GM19372 (cell line): ENCODE measurements around the gene EDN1.
"Not testable (repeated sequence)": the region's sequence is repeated elsewhere in the genome, so short reads cannot be mapped to it uniquely, and the experiment has no call there.

Experiments used
- ATAC-seq: cut with Tn5 transposase; IDR thresholded peaks from one replicate; pipeline ENCODE4 v1.9.1; 2021; ENCODE audit warnings: mild to moderate bottlenecking, low read depth, moderate library complexity; ENCODE audit not compliant: unreplicated experiment

EDN1 gene

DNA sequence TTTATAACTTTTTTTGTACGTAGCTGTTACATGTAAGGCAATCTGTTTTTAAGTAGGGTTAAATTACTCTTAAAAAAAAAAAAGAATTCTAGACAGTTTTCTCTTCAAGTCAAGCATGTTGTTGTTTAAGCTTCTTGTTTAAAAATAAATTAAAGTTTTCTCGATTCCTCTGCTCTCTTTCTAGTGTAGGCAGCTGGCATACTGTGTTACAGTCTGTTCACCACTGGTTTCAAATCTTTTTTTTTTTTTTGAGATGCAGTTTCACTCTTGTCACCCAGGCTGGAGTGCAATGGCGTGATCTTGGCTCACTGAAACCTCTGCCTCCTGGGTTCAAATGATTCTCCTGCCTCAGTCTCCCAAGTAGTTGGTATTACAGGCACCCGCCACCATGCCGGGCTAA is 29.9 kb downstream of the EDN1 start:
- not testable (repeated sequence) for ATAC-seq

DNA sequence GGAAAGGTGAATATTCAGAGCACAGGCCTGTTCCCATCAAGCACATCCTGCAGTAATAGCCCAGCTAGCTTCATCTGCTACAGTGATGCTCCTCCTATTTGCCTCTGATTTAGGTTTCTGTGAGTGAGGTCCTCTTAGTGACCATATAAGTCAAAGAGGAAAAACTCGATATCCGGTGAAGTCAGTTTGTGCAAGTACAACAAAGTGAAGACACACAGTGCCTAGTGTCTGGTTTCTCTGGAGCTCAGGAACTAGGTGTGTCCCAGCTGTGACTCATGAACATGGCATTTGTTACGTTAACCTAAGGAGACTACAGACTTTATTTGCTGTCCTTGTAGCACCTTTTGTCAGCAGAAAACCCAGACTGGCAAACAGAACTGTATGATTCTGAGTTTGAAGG is 33.9 kb downstream of the EDN1 start:
- ATAC-seq, result no peak

DNA sequence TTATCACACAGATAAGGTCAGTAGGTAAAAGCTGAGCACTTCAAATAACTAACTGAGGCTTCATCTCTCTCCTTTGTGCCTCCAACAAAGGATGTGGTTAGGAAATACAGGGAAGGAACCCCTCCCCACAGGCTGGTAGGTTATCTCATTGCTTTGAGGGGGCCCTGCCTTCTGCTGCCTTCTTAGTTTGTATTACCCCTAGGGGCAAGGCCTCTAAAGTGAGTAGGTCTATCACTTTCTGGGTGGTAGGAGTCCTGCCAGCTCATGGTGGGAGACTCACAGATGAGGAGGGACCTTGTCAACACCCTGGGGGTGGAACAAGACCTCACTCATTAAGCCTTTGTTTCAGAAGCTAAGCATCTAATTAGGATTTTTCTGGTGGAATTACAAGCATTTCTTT is 34.6 kb downstream of the EDN1 start:
- ATAC-seq, result no peak

DNA sequence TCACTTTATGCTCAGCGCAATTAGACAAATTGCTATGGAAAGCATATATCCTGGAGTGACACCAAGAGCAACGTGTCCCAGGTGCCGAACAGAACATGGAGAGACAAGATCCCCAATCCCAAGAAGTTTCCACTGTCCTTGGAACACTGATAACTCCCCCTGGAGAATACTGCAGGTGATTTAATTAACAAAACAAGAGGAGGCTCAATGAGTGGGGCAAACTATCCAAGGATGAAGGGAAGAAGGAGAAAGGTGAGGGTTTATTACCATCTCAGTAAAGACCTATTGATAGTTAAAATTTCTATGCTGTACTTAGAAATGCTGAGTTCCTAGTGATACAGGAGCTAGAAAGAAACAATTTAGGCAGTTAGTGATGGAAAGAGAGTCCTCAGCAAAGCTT is 35.7 kb downstream of the EDN1 start:
- ATAC-seq, result no peak

DNA sequence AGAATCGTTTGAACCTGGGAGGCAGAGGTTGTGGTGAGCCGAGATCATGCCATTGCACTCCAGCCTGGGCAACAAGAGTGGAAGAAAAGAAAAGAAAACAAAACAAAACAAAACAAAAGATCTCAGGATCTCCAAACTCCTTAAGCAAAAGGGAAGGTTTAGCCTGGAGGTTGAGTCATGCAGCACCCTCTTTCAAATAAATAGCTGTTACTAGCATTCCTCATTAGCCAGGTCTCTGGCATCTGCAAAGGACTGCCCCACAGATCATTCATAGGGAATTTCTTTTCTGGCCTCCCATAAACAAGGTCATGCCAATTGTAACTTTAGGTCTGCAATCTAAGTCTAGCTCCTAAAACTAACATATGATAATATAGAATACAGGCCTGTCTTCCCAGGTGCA is 37.2 kb downstream of the EDN1 start:
- no peak for ATAC-seq

DNA sequence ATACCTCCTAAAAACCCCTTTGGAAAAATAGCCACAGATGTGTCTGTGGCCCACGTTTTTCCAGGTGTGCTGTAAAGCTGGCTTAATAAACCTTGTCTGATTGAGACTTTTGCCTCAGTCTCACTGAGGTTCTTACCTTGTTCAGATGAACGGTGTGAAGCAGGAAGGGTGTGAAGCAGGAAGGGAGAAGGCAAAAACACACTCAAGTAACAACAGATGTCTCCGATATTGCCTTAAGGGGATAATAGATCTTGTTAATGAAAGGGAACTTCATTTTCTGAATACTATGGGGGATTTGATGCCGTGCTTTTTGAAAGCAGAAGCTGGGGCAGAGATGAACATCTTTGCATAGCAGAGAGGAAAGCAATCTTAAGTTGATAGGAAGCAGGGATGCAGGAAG is 37.8 kb downstream of the EDN1 start:
- no peak for ATAC-seq

DNA sequence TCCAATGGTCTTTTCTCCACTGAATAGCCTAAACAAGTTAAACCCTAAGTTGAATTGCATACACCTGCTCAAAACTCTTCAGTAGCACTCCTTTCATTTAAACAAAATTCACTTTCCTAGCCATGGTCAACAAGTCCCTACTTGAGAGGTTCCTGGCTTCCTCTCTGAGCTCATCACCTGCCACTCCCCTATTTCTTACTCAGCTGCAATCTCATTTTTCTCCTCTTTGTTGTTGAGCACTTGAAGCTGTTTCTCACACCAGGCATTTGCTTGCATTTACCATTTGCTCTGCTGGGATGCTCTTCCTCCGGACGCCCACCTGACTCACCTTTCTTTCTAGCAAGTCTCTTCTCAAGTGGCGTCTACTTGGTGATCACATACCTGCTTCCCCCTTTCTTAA is 38.5 kb downstream of the EDN1 start:
- no peak for ATAC-seq

DNA sequence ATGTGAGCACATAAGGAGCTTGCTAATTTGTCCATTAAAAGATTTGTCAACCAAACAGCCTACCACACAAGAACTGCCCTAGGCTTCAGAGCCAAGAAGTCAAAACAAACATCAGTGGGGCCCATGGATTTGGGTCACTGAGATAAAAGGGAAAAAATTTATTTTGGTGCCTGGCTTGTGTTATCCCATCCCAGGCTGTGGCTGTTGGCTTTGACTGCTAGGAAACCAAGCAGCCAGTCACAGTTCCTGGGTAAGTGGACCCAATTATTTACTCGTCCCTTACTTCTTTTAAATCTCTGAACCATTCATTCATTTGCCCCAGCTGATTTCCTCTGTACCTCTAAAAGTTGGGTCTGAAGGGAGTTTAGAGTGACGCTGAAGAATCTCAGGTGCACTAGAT is 41.3 kb downstream of the EDN1 start:
- no peak for ATAC-seq

DNA sequence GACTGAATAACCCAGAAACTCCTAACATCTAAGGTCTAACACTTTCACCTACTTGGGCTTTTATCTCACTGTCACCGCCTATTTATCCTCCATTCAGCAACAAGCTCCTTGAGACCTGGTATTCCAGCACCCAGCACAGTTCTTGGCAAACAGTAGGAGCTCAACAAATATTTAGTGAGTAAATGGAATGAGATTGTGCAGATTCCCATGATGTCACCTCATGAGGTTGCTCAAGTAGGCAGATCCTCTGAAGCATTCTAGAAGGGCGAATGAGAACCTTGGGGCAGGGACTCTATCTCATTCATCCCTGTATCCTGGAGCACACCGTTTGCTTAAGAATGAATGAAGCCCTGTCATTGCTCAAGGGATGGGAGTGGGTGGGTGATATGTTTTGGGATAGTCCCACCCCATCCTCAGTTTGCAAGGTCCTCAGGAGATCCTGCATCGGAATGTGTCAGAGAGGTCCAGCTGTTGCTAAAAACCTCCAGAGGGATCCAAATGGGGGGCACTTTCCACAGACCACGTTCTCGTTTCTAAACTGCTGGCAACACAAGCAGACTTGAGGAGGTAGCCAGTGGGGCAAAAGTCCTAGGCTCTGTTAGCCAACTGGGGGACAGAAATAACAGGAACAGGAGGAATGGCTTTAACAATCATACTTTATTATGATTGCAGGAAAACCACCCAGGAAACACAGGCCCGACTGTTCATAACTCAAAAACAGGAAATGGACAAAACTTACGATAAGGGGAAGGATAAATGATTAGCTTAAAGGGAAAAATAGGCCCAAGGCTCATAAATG is 42.0 kb downstream of the EDN1 start:
- no peak for ATAC-seq

DNA sequence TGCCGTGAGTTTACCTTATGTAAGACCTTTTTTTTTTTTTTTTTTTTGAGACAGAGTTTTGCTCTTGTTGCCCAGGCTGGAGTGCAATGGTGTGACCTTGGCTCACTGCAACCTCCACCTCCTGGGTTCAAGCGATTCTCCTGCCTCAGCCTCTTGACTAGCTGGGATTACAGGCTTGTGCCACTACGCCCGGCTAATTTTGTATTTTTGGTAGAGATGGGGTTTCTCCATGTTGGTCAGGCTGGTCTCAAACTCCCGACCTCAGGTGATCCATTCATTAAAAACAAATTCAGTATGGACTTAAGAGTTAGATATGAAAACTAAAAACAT is 42.6 kb downstream of the EDN1 start:
- not testable (repeated sequence) for ATAC-seq

DNA sequence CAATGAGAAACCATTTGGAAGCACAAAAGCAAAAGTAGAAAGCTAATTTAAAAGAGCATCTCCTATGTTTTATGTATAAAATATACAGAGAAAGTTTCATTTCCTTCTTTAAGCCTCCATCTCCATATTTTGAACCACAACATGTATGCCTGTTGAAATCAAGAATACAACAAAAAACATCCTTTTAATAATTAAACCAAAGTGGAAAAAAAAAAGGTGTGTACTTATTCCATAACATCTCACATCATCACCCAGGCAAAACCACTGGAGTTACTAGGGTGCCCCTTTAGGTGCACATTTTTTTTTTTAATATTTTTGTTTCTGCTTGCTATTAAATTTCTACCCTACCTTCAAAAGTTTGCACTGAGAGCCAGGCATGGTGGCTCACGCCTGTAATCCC is 43.0 kb downstream of the EDN1 start:
- ATAC-seq, result no peak

DNA sequence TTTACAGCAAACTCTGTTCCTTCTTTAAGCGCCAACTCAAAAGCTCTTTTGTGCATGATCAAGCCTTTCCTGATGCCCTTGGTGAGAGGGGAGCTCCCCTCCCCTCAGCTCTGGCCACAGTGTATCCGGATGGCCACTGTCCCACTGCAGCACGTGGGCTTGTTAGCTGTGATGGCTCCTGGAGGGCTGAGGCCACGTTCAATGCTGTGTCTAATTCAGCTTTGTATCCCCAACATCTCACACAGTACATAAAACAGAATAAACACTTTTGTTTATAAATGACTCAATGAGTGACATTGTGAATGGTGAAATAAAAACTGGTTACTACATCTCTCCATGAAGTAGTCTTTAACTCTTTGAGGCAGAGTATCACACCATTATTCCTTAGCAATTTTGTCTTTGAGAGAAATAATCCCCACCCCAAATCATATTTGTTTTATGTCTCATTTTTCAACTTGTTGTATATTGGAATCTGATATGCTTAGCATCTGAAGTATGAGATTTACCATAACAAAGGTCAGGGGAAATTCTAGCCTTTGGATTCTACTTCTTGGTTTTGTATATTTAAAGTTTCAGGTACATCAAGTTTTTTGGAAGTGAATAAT is 44.5 kb downstream of the EDN1 start:
- no peak for ATAC-seq

DNA sequence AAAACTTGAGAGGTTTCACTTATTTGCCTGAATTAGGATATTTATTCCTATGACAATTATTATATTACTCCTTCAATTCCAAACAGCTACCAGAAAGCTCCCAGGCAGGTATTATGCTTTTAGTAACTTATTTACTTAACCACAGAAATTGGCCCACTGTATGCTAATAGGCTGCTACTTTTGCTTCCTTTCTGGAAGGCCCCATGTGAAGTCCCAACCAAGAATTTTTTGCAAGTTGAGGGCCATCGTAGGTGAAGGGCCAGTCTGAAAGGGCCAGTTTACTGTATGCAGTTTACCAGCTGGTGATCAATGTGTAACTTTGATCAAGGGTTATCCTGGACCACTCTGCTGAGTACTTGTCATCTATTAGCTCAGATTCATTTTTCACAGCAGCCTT is 45.0 kb downstream of the EDN1 start:
- no peak for ATAC-seq

DNA sequence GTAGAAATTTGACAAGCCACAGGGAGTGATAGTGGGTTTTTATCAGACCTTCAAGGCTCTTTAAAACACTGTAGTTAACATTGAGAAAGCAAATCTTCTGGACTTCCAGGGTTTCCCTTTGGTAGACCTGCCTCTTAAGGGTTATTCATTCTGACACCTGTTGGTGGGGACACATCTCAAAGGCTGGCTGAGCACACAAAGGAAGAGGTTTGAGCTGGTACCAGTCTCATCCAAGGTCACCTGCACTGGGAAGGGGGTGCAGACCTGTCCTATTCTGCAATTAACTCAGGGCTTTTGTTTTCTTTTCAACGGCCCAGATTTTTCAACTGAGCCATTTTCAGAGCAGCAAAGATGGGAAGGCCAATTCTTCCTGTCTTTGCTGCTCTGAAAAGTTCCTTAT is 45.6 kb downstream of the EDN1 start:
- no peak for ATAC-seq

DNA sequence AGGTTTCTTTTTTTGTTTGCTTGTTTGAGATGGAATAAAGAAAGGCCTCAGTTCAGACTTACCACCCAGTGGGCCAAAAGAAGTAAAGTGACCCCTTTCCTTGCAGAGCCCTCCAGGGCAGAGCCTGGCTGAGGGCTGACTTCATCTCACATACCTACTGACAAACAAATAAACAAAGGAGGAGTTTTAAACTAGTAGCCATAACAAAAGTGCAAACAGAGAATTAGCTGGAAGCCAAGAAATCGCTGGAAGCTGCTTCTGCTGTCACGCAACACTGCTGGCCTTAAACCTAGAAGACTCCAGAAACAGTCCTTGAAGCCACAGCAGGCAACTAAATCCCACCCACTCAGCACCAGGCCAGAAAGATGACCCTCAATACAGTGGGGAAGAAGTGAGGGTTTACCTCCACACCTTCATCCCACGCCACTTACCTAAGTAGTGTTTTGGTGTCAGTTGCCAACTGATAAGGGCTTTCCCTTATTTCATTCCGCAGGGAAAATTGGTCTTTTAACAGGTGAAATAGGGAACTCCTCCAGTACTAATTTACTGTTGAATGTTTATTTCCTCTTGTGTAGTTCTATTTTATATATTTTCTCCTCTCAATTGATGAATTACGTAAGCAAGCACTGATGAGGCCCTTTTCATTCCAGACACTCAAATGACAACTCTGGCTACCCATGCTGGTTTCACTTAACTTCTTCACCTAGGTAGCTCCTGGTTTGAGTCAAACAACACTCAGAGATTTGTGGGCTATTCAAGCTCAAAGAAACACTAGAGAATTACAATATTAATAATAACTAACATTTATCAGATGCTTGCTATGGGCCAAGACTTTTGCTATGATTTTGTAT is 46.2 kb downstream of the EDN1 start:
- ATAC-seq, result no peak

DNA sequence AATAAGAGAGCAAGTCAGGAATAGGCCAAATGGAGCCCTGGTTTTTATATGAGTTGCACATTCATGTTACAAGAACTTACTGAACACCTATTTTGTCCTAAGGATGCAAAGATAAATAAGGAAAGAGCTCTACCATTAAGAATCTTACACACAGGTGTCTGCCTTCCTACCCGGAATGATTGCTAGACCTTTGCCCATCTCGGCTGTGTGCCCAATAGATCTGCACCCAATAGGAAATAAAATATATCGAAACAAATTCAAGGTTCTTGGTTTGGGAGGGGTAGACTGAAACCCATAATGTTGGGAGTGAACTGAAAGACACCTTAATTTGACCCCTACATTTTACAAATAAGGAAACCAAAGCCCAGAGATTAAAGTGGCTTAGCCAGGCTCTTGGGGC is 48.9 kb downstream of the EDN1 start:
- ATAC-seq, result no peak

DNA sequence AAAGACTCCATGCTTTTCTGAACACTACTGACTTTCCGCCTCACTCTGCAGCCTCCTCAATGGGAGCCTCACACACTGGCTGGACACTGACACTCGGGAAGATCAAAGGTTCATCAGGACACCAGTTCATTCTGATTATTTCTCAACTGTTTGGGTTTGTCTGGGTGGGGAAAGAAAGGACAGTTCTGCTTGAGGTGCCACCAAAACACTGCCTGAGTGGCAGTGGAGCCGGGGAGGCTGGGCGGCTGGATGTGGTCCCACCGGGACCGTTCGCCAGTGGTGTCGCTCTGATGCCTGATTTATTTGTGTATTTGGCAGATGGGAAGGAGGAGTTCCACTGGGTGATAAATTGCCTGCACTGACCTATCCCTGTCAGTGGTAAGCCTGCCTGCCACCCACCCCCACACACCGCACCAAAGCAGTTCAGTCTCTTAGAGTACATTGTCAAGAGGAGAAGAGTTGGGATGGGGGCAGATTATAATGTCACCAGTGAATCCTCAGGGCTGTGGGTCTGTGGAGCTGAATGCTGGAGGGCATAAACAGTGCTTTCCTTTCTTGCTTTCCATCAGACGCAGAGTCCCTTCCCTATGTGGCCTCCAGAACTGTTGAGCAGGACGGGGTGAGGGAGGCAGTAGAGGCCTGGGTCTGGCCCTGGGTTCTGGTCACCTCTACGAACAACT is 49.8 kb downstream of the EDN1 start:
- no peak for ATAC-seq

DNA sequence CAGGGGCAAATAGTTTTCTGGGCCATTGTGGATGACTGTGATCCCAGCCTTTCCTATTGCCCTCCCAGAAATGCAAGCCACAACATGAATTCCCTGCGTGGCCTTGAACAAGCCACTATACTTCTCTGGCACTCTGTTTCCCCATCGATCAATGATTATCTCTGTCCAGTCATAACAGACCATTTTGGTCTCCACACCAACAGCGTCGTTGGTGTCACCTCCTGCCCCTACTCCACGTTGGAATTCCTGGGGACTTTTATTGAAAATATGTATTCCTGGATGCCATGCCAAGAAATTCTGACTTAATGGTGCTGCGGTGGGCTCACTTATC is 50.3 kb downstream of the EDN1 start:
- no peak for ATAC-seq

DNA sequence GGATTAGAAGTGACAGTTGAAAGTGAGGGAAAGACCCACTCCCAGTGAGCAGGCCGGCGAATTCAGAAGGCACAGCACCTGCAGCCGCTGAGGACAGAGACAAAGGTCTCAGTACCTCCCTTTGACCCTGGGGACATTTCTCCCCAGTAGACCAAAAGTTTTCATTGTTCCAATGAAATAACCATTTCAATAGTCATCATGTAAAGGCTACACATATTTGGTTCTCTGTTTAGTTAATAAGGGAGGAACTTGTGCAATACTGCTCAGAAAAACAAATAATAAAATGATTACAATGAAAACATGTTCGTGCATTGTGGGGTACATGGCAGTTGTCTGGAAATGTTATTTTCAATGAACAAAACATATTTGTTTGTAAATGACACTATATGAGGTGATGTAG is 52.5 kb downstream of the EDN1 start:
- no peak for ATAC-seq

DNA sequence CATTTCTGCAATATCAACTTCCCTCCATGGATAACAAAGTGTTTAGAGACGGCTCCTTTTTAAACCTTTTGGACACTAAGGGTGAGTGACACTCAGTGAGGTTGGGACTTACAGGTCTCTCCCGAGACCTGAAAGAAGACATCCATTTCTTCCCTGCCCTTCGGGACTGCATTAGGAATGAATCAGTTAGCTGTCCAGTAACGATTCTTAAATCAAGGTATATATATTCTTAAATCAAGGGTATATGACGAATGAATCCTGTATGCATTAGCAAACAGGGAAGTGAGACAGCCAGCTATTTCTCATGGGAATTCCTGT is 52.9 kb downstream of the EDN1 start:
- no peak for ATAC-seq

DNA sequence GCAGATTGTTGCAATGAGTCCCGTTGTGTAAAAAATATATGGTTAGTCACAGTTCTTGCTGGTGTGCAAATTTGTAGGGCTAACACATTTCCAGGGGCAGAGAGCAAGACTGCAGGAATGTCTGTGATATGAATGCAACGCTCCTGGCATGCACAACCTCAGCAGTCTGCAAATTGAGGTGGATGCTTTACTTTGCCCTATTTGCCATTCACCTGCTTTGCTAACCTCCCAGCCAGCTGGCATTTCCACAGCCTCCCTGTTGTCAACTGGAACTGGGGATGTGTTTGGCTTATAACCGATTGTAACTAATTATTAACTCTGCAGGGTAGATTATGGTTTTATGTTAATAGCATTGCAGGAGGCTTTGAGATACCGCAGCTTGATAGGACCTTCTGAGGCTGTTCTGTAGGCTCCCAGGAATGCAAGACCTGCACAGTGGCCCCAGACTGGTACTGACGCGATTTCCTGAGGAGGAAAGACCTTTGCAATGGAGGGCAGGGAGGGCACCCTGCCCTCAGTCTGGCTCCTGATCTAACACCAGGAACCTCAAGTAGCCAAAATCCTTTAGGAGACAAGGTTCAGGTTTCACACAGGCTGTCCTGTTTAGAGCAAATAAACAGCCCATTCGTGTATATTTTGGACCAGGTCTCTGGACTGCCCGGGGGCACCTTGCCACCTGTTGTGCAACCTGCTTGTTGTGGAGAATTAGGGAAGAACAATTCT is 53.4 kb downstream of the EDN1 start:
- ATAC-seq, result no peak
